NCI-H146 (cell line): ENCODE data around the gene TM7SF3.
A peak's percentile ranks its signal among the peaks of the same experiment; 100 is the strongest.
"Not testable (repeated sequence)": the region's sequence is repeated elsewhere in the genome, so short reads cannot be mapped to it uniquely, and the experiment has no call there.

ENCODE experiments used
- DNase-seq: peaks from one replicate; lab custom pipeline; 2025; lab: John Stamatoyannopoulos, UW

The TM7SF3 gene

GRCh38 chr12:26979733-26980132 lies 34.5 kb downstream of the TM7SF3 start:
- DNase-seq = no peak

- no peak for DNase-seq
These were observed 35.4 kb downstream of the TM7SF3 start for GRCh38 chr12:26978801-26979200.

DNA sequence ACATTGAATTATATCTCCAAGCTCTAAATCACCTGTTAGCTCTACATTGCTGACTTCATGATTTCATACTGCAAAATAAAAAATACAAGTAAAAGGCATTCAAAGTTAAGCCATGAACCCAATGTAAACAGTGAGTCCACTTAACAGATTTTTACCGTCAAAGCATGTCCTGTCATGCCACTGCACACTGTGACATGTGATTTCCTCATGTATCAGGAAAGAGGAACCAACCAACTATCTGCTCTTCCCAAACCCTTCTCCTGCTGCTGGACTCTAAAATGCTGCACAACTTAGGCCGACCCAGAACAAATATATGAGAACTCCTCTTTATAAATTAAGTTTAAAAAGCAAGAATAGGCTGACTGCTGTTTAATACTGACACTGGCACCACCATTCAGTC lies 37.5 kb downstream of the TM7SF3 start:
- DNase-seq = no peak

DNA sequence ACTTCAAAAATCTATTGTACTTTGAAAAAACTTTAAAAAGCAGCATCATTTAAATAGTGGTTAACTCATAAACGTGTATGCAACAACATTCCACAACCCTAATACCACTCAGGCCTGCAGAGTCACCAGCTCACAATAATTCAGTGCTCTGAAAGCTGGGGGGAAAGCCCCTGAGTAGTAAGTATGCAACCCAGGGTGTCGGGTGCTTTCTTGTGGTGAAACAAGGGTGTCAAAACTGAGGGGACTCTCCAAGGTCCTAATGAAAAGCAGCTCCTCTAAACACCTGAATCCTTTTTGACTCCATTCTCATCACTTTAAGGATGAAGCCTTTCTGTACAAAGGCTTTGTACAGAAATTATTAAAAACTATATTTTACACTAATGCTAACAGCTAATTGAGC lies 42.2 kb downstream of the TM7SF3 start:
- no peak for DNase-seq

DNA sequence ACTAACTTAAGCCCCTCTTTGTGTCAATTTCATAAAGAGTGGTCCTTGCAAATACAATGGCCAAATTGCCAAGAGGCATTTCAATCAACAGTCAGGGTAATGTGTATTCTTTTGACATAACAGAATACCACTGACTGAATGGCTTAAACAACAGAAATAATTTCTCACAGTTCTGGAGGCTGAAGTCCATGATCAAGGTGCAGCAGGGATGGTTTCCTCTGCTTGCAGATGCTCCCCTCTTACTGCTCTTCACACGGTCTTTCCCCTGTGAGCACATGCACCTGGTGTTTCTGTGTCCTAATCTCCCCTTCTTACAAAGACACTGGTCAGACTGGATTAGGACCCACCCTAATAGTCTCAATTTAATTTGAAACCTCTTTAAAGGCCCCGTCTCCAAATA lies 44.0 kb downstream of the TM7SF3 start:
- no peak for DNase-seq

DNA sequence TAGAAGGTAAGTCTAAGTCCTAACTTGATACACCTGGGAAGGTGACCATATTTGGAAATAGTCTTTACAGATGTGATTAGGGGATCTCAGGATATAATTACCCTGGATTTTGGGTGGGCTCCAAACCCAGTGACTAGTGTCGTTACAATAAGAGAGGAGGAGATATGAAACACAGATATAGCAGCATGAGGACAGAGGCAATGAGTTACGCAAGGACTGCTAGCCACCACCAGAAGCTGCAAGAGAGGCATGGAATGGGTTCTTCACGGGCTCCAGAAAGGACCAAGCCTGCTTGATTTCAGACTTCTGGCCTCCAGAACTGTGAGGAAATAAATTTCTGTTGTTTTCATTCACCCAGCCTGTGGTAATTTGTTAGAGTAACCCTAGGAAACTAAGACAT lies 47.3 kb downstream of the TM7SF3 start:
- DNase-seq = no peak

DNA sequence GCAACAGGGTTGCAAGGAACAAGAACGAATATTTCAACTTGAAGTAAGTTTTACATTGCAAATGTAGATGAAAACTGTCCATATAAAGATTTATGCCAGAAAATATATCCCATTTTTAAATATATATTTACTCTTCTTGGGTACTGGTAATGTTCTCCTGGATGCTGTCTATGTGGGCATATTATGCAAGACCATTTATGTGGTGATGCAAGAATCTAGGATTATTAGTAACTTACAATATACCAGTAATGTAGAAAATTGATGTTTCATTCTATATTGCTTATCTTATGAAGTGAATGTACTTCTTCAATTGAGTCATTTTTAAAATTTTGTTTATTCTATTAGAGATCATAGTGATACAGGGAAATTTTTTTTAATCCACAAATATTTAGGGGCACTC lies 50.8 kb downstream of the TM7SF3 start:
- no peak for DNase-seq

GRCh38 chr12:26961803-26962202 lies 52.4 kb downstream of the TM7SF3 start:
- DNase-seq = no peak

DNA sequence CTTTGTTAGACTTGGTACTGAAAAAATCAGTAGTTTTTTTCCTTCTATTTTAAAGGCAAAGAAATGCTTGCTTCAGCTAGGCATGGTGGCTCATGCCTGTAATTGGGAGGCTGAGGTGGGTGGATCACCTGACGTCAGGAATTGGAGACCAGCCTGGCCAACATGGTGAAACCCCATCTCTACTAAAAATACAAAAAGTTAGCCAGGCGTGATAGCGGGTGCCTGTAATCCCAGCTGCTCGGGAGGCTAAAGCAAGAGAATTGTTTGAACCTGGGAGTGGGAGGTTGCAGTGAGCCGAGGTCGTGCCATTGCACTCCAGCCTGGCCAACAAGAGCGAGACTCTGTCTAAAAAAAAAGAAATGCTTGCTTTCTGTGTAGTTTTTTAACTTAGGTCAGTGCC lies 52.8 kb downstream of the TM7SF3 start:
- DNase-seq = not testable (repeated sequence)

- DNase-seq = no peak
These were observed 60.2 kb downstream of the TM7SF3 start for GRCh38 chr12:26954027-26954426.

DNA sequence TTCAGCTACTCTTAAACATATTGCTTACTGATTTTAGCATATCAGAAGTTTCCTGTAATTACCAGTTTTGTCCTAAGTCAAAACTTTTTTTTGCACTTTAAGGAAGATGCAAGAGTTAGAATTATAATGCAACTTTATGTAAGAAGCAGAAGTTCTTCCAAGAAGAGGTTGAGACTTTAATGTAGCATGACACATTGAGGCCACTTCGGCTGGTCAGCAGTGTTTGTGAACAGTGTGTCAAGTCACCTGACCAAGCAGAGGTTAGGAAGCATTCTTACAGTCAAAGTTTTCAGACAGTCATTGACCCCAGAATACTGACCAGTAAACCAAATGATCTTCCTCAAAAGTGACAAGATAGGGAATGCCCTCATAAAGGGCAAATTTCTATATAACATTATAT lies 60.7 kb downstream of the TM7SF3 start:
- DNase-seq = no peak

- DNase-seq = no peak
These were observed 65.9 kb downstream of the TM7SF3 start for GRCh38 chr12:26948309-26948708.

GRCh38 chr12:26941215-26941594 lies 73.0 kb downstream of the TM7SF3 start:
- DNase-seq = no peak

- DNase-seq = no peak
These were observed 73.5 kb downstream of the TM7SF3 start for GRCh38 chr12:26940516-26941214.

DNA sequence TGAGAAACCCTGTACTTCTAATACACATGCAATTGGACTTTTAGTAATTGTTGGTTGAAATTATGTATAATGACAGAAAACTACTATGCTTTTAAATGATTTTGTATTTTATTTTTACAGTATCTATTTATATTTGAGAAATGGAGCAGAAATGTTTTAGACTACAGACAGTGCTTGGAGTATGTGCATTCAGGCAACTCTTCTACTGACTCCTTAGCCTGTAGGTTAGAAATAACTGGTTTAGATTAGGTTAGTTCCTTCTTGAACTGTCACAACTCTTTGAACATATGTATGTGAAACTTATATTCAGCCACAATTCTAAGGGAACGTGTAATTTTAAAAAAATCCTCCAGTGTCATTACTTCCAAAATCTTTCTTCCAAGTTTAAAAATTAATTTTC lies 74.2 kb downstream of the TM7SF3 start:
- DNase-seq = no peak

DNA sequence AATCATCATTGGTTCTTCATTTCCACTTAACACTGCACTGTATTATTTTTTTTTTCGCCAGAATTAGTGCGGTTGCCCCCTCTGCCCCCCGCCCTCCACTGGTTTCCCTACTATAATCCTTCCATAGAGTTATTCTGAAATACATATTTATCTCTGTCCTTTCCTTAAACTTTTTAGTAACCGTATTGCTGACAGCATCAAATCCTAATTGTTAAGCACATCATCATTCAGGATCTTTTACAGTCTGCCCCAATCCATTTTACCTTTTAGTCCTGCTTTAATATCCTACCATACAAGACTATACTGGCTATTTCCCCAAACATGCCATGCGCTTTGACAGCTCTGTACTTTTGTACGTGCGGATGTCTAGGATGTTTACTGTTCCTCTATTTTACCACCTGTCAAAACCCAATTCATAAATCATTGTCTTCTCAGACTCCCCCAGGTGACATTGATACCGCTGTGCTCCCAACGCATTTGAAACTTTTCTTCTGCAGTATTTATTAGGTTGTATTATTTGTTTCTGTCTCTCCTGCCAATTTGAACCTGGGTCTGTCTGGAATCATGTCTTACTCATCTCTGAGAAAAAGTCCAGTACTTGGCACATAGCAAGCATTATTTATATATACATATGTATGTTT lies 74.9 kb downstream of the TM7SF3 start:
- DNase-seq = peak; percentile 45

DNA sequence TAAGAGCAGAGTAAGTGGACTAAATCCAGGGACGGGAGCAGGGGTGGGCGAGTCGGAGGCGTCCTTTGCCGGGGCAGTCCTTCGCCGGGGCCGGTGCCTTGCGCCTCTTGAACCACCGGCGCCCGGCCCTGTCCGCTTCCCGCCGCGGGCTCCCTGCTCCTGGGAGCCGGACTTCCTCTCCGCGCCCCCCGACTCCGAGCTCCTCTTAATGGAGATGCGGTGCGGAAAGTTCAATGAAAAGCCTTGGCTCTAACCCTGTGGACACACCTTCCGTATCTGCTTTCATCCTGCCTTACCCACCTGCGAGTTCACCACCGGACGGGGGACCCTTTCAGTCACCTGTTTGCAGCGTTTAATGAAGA lies 75.5 kb downstream of the TM7SF3 start:
- peak; percentile 79 for DNase-seq

DNA sequence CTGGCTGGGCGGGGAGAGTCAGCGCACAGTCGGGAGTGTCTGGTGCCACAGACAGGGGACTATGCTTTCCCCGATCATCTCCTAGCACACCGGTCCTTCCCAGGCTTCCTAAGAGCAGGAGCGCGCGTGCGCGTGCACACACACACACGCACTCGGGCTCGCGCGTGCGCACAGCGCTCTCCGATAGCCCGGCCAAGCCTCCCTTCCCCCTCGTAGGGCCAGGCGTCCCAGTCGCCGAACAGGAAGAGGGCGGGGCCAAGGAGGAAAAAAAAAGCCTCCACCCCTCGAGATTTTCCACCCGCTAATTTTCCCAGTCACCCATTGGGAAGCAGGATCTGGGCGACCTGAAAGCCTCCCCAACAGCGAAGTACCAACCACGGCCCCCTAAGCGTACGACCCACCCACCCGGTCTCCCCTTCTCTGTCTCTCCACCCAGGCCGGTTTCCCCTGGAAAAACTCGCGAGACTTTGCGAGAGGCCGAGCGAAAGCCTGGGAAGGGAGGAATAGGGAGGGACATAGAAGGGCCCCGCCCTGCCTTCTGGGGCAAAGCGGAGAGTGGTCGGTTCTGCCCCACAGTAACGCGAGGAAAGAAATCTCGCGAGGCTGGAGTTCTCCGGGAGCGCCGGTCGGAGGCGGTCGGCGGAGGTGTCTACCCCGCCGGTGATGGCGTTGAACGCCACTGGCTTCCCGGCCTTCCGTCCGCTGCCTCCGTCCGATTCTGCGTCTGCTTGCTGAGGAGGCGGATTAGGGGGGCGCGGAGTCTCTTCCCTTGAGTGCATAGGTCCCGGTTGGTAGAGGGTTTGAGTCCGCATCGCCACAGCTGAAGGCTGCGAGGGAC lies 76.1 kb downstream of the TM7SF3 start, which contains the start of the genes FGFR1OP2 and INTS13:
Gene FGFR1OP2, plus strand, starts transcription at position 608 of the 838 bp plus-strand sequence. CDS start 15,689 bp downstream, outside the sequence.
Gene INTS13, minus strand, starts transcription at position 119 of the 838 bp plus-strand sequence. CDS start 1,178 bp downstream, outside the sequence.
- DNase-seq = peak; percentile 99

GRCh38 chr12:26937443-26937862 lies 76.7 kb downstream of the TM7SF3 start:
- no peak for DNase-seq

DNA sequence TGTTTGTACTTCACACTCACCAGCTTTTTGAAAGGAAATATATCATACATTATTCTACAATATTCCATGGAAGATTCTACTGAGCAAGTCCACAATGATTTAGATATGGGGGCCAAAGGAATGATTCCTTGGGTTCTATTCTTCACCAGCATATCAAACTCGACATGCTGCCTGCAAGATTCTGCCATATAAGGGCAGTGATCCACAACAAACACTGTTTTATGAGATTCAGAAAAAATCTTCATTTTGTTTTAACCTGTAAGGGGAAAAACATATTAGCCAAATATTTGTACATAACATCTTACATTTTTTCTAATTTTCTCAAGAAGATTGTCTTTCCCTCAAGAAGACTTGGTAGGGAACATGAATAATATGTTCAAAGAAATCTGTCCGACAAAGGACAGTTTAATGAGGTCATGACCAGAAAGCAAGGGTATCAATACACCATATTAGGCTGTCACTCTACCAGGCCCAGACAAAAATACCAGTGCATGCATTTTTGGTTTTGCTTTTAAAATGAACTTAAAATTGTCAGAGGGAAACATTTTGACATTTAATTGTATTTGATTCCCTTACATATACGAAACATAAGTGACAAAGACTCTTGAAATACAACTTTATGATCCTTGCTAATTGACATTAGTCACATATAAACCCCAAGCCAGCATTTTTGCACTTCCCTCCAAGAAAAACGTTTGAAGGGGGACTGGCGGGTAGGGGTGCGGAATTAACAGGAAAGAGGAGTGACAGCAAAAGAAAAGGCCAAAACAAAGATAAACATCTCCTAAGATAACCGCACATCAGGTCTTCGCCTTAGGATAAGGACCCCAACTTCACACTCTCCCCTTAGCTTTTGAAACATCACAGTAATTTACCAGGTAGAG lies 77.4 kb downstream of the TM7SF3 start:
- DNase-seq = no peak

DNA sequence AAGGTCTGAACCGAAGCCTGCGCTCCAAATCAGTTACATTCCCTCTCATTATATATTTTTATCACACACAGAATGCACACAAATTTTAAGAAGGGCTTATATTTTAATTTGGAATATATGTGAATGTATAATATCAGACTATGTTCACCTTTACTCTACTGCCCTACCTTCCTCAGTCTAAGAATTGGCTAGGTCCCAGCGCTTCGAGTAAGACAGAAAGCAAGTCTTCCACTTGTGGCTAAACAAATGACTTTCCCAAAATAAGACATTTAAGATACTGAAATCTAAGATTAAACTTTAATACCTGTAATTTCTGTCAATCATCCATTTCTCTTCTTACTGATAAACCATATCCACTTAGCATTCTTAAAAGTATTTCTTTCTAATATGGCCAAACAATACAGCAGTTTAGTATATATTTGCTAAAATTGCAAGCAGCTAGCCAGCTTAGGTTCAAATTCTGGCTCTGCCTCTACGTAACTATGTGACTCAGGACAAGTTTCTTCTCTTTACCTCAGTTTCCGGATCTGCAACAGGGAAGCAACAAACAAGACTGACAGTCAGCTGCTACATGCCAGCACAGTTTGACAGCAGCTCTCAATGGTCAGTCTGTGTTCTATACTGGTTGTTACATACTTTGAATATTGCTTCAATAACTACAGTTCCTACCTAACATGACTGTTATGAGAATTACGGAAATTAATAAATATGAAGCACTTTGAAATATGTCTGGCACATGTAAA lies 78.4 kb downstream of the TM7SF3 start:
- DNase-seq = no peak
